ENCODE measurements around the gene TMEM156.

Gene TMEM156

DNA sequence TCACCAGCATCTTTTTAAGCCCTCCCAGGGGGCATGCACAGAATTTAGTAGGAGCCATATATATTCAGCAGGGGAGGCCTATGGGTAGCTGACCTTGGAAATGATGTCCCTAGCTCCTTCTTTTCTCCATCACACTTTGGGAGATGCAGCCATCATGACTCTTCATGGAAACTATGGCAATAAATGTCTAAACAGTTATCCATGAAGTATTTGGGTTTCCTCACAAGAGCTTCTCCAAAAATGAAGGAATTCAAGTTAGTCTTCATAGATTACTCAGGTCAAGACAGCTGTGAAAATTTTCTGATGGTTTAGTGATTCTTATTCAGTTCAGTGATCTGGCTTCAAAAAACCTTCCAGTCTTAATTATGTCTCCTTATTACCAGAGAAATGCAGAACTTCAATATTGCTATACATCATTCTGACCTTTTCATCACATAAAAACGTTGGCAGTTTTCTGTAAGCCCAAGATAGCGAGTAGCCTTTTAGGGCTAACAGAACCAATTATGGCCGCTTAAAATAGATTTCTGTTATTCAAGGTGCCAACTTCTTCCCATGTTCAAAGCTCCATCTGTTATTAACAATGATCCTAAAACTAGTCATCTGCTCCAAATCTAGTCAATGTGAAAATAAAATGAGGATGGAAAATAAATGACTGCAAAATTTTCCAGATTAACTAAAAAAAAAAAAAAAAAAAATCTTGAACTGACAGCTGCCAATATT is 52.5 kb downstream of the TMEM156 start:
- no peaks in the 10 kb centered on the region for H3K27me3 Mint-ChIP-seq (ENCODE audit: low read depth)
- peaks cover 15% of the 10 kb centered on the region for H3K4me1 Mint-ChIP-seq
- no peak overlapping the region for H3K27ac Mint-ChIP-seq
- TF ChIP-seq, protein P1, sequence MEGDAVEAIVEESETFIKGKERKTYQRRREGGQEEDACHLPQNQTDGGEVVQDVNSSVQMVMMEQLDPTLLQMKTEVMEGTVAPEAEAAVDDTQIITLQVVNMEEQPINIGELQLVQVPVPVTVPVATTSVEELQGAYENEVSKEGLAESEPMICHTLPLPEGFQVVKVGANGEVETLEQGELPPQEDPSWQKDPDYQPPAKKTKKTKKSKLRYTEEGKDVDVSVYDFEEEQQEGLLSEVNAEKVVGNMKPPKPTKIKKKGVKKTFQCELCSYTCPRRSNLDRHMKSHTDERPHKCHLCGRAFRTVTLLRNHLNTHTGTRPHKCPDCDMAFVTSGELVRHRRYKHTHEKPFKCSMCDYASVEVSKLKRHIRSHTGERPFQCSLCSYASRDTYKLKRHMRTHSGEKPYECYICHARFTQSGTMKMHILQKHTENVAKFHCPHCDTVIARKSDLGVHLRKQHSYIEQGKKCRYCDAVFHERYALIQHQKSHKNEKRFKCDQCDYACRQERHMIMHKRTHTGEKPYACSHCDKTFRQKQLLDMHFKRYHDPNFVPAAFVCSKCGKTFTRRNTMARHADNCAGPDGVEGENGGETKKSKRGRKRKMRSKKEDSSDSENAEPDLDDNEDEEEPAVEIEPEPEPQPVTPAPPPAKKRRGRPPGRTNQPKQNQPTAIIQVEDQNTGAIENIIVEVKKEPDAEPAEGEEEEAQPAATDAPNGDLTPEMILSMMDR (IDR thresholded peaks at IDR 0.05; ENCODE audit: unreplicated experiment in 3 of 3) = no peak
- H3K4me3 Mint-ChIP-seq = no peak overlapping the region
- no peaks in the 10 kb centered on the region for H3K36me3 Mint-ChIP-seq (ENCODE audit: low read depth)
- no peaks in the 10 kb centered on the region for H3K9me3 Mint-ChIP-seq

- TF ChIP-seq, protein P1 (IDR thresholded peaks at IDR 0.05; ENCODE audit: unreplicated experiment in 3 of 3) = no peak
- Mint-ChIP-seq H3K36me3 (ENCODE audit: low read depth) (no peaks in the 10 kb centered on the region), H3K4me1 (peaks cover 10% of the 10 kb centered on the region), H3K9me3 (no peaks in the 10 kb centered on the region), H3K27me3 (ENCODE audit: low read depth) (no peaks in the 10 kb centered on the region), H3K27ac (no peak overlapping the region), H3K4me3 (no peak overlapping the region)
These were observed 53.1 kb downstream of the TMEM156 start for GRCh38 chr4:38979081-38979480.

DNA sequence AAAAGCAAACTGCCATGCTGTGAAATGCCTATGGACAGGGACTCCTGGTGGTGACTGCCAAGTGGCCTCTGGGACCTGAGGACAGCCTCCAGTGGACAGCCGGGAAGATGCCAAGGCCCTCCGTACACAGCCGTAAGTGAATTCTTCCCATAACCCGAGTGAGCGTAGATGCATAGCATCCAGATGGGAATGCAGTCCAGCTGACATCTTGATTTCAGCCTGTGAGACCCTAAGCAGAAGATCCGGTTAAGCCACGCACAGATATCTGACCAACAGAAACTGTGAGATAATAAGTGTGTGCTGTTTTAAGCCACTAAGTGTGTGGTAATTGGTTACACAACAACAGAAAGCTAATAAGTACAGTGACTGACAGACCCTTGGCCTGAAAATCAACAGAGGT is 55.9 kb downstream of the TMEM156 start:
- no peak overlapping the region for H3K27ac Mint-ChIP-seq
- no peak overlapping the region for H3K4me3 Mint-ChIP-seq
- H3K9me3 Mint-ChIP-seq = no peaks in the 10 kb centered on the region
- no peaks in the 10 kb centered on the region for H3K36me3 Mint-ChIP-seq (ENCODE audit: low read depth)
- TF ChIP-seq, protein P1 (IDR thresholded peaks at IDR 0.05; ENCODE audit: unreplicated experiment in 3 of 3) = no peak
- no peaks in the 10 kb centered on the region for H3K4me1 Mint-ChIP-seq
- no peaks in the 10 kb centered on the region for H3K27me3 Mint-ChIP-seq (ENCODE audit: low read depth)

DNA sequence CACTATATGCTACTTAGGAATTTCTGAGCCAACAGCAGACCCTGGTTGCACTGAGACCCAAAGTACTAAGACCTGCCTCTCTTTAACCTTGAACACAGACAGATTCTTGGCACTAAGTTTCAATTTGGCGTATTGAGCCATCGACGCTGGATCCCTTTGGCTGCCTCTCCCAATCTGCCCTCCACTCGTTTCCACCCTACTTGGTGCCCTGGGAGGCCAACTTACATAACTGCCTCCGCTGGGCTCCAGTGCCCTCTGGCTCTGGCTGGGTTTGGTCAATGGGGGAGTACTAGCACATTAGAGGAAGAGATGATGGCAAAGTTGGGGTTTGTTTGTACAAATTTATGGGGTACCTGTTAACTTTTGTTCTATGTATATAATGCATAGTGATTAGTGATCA is 63.5 kb downstream of the TMEM156 start:
- Mint-ChIP-seq H3K9me3 (no peaks in the 10 kb centered on the region), H3K4me1 (no peaks in the 10 kb centered on the region), H3K27ac (no peak overlapping the region), H3K4me3 (no peak overlapping the region), H3K27me3 (ENCODE audit: low read depth) (no peaks in the 10 kb centered on the region), H3K36me3 (ENCODE audit: low read depth) (no peaks in the 10 kb centered on the region)
- TF ChIP-seq, protein P1 (IDR thresholded peaks at IDR 0.05; ENCODE audit: unreplicated experiment in 3 of 3) = no peak

GRCh38 chr4:38967260-38968095 is 64.7 kb downstream of the TMEM156 start:
- no peaks in the 10 kb centered on the region for H3K36me3 Mint-ChIP-seq (ENCODE audit: low read depth)
- TF ChIP-seq, protein P1 (IDR thresholded peaks at IDR 0.05; ENCODE audit: unreplicated experiment in 3 of 3) = no peak
- no peak overlapping the region for H3K27ac Mint-ChIP-seq
- no peaks in the 10 kb centered on the region for H3K4me1 Mint-ChIP-seq
- H3K27me3 Mint-ChIP-seq (ENCODE audit: low read depth) = no peaks in the 10 kb centered on the region
- H3K9me3 Mint-ChIP-seq = no peaks in the 10 kb centered on the region
- H3K4me3 Mint-ChIP-seq = no peak overlapping the region
